Lower leg skin (tissue), 3 donors: ENCODE measurements around the gene NEU3.

Experiments
- CTCF ChIP-seq, 3 donors: fragments of 450-650 bp; IDR thresholded peaks; one replicate each; pipeline ENCODE4 v1.5.1; 2016; ENCODE audit warnings: antibody characterized with exemption in 3 of 3, mild to moderate bottlenecking in 3 of 3, moderate library complexity in 2 of 3
- POLR2A ChIP-seq, 2 donors: fragments of 450-650 bp; IDR thresholded peaks; one replicate each; pipeline ENCODE4 v1.6.1; 2016 to 2017; ENCODE audit warnings: antibody characterized with exemption in 2 of 2, mild to moderate bottlenecking in 1 of 2, moderate library complexity in 1 of 2

DNA sequence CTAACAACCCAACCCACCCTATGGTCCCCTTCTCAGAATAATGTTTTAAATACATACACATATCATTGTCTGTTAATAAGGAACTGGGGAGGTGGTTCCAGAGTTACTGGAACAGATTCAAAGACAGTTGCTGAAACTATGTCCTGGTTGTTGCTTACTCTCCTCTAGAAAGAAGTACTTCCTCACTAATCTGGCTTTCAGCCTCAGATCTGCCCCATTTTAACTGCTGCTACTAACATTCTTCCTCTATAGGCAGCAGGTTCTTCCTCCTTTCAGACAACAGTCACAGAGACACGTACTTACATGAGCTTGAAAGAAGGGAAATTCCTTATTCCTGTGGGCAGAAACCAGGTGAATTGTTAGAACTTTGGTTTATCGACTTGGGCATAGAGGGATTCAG lies 8.1 kb upstream of the NEU3 start:
- no peak for TF ChIP-seq CTCF (IDR thresholded peaks at IDR 0.05)
- TF ChIP-seq POLR2A (IDR thresholded peaks at IDR 0.05), result no peak
